Tibial nerve (tissue), 3 donors: Measurements from ENCODE around the gene TBCD.

Experiments used
- POLR2A ChIP-seq, 2 donors: fragments of 450-650 bp; IDR thresholded peaks; one replicate each; pipeline ENCODE4 v1.6.1; 2017; ENCODE audit warnings: antibody characterized with exemption in 2 of 2, mild to moderate bottlenecking in 2 of 2, moderate library complexity in 2 of 2
- TF ChIP-seq, protein P1 (sequence below), 5 experiments: fragments of 200-600 bp in 3 of 5; fragments of 450-650 bp in 2 of 5; sonication (generic) in 3 of 5; IDR thresholded peaks; one replicate each; pipeline ENCODE4 v1.5.1; 2016 to 2019; ENCODE audit warnings: antibody characterized with exemption in 5 of 5, mild to moderate bottlenecking in 3 of 5, moderate library complexity in 2 of 5

DNA sequence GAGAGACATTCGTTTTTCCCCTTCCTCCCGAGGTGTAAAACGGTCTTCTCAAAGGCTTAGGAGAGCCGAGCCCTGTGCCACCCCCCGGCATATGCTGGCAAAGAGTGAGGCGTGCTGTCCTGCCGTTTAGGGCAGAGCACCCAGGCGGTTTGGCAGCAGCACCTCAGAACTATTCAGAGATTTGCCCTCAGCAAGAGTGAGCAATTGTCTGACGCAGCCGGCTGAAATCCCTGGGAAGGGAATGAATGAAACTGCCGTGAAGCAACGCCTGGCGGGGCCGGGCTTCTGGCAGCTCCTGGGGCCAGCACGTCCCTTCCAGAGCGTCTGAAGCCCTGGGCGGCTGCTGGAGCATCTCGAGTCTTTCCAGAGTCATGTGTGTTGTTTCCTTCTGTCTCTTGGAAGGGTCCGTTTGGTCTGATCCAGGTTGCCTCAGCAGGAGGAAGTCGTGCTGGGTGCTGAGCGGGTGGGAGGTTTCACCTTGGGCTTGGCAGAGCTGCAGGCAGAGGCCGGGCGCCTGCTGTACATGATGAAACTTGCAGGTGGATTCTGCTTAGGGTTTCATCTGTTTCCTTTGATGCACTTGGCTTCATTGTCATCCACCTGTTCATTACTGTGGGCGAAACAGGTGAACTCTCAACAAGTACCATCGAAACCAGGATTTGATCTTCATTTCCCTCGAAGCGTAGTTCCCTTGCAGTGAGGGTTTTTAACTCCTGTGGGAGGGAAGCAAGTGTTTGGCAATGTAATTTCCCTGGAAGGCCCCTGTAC, 35.4 kb downstream of the TBCD start:
- TF ChIP-seq, protein P1, sequence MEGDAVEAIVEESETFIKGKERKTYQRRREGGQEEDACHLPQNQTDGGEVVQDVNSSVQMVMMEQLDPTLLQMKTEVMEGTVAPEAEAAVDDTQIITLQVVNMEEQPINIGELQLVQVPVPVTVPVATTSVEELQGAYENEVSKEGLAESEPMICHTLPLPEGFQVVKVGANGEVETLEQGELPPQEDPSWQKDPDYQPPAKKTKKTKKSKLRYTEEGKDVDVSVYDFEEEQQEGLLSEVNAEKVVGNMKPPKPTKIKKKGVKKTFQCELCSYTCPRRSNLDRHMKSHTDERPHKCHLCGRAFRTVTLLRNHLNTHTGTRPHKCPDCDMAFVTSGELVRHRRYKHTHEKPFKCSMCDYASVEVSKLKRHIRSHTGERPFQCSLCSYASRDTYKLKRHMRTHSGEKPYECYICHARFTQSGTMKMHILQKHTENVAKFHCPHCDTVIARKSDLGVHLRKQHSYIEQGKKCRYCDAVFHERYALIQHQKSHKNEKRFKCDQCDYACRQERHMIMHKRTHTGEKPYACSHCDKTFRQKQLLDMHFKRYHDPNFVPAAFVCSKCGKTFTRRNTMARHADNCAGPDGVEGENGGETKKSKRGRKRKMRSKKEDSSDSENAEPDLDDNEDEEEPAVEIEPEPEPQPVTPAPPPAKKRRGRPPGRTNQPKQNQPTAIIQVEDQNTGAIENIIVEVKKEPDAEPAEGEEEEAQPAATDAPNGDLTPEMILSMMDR (IDR thresholded peaks at IDR 0.05): no peak
- no peak for TF ChIP-seq POLR2A (IDR thresholded peaks at IDR 0.05)
